Tibial nerve (tissue), 4 donors: ENCODE data around the gene TRMU. TPM values are rescaled to one million over a fixed set of nuclear protein-coding genes. Genes with fewer than 3 reads are reported as not detected.

Experiments used
- DNase-seq, 2 donors: peaks; one replicate each; pipeline ENCODE4 v3.0.0-alpha.2; 2019; ENCODE audit warnings: low spot score in 2 of 2
- H3K27ac ChIP-seq, 4 donors: fragments of 200-600 bp; sonication (generic) in 3 of 4; one replicate each; pipeline ENCODE4 v1.5.1; 2017 to 2019; ENCODE audit warnings: mild to moderate bottlenecking in 1 of 4
- H3K27me3 ChIP-seq, 2 donors: fragments of 200-600 bp; sonication (generic) in 1 of 2; one replicate each; pipeline versions ENCODE4 v1.5.1 to v1.6.0; 2017 to 2019
- H3K36me3 ChIP-seq, 3 donors: fragments of 200-600 bp; sonication (generic); one replicate each; pipeline ENCODE4 v1.5.1; 2018 to 2019
- H3K4me1 ChIP-seq, 4 donors: fragments of 200-600 bp; sonication (generic) in 3 of 4; one replicate each; pipeline ENCODE4 v1.5.1; 2017 to 2019
- H3K4me3 ChIP-seq, 4 donors: fragments of 200-600 bp; sonication (generic) in 3 of 4; one replicate each; pipeline ENCODE4 v1.5.1; 2017 to 2019; ENCODE audit warnings: mild to moderate bottlenecking in 1 of 4, moderate library complexity in 1 of 4
- H3K9me3 ChIP-seq, 4 donors: fragments of 200-600 bp; sonication (generic) in 3 of 4; one replicate each; pipeline ENCODE4 v1.5.1; 2017 to 2019
- EP300 ChIP-seq, 2 donors: sonication (generic); formaldehyde crosslinking; IDR thresholded peaks; one replicate each; pipeline ENCODE4 v1.6.1; 2017; ENCODE audit warnings: antibody characterized with exemption in 2 of 2, mild to moderate bottlenecking in 1 of 2
- POLR2A ChIP-seq, 2 donors: fragments of 450-650 bp; IDR thresholded peaks; one replicate each; pipeline ENCODE4 v1.6.1; 2017; ENCODE audit warnings: antibody characterized with exemption in 2 of 2, mild to moderate bottlenecking in 2 of 2, moderate library complexity in 2 of 2
- WGBS, 2 donors: methylation state at CpG; one replicate each; pipeline ENCODE4 v1.1.5; 2018; 5-methylcytosine and 5-hydroxymethylcytosine counted together
- total RNA-seq, 4 donors: library from RNA; depleted of rRNA; stranded (reverse); fragments of >200 nt; gene quantifications; one replicate each; pipeline ENCODE4 v1.1.0, GENCODE V29; 2016
- TF ChIP-seq, protein P1 (sequence below), 5 experiments: fragments of 200-600 bp in 3 of 5; fragments of 450-650 bp in 2 of 5; sonication (generic) in 3 of 5; IDR thresholded peaks; one replicate each; pipeline ENCODE4 v1.5.1; 2016 to 2019; ENCODE audit warnings: antibody characterized with exemption in 5 of 5, mild to moderate bottlenecking in 3 of 5, moderate library complexity in 2 of 5

The TRMU gene
- total RNA-seq, 4 donors from 2014 or later: 50.0 to 85.3 (median 64.5) TPM

- peaks cover 0 to 4% (median 2%) of the 10 kb centered on the region in 4 donors for H3K4me1 ChIP-seq
- peaks cover 0 to 35% of the 10 kb centered on the region in 2 donors for H3K27me3 ChIP-seq
- TF ChIP-seq POLR2A (IDR thresholded peaks at IDR 0.05): no peak
- TF ChIP-seq, protein P1, sequence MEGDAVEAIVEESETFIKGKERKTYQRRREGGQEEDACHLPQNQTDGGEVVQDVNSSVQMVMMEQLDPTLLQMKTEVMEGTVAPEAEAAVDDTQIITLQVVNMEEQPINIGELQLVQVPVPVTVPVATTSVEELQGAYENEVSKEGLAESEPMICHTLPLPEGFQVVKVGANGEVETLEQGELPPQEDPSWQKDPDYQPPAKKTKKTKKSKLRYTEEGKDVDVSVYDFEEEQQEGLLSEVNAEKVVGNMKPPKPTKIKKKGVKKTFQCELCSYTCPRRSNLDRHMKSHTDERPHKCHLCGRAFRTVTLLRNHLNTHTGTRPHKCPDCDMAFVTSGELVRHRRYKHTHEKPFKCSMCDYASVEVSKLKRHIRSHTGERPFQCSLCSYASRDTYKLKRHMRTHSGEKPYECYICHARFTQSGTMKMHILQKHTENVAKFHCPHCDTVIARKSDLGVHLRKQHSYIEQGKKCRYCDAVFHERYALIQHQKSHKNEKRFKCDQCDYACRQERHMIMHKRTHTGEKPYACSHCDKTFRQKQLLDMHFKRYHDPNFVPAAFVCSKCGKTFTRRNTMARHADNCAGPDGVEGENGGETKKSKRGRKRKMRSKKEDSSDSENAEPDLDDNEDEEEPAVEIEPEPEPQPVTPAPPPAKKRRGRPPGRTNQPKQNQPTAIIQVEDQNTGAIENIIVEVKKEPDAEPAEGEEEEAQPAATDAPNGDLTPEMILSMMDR (IDR thresholded peaks at IDR 0.05): no peak
- TF ChIP-seq EP300 (IDR thresholded peaks at IDR 0.05): no peak
- no peaks in the 10 kb centered on the region for H3K9me3 ChIP-seq
- H3K36me3 ChIP-seq: no peaks in the 10 kb centered on the region
- no peak overlapping the region for H3K4me3 ChIP-seq
- H3K27ac ChIP-seq: no peak overlapping the region
- WGBS, 2 donors: 51 to 73% methylated on average over 14 to 15 of the region's 19 CpGs
- DNase-seq: no peak
These were observed 30.8 kb downstream of the TRMU start for GRCh38 chr22:46366327-46366731.

DNA sequence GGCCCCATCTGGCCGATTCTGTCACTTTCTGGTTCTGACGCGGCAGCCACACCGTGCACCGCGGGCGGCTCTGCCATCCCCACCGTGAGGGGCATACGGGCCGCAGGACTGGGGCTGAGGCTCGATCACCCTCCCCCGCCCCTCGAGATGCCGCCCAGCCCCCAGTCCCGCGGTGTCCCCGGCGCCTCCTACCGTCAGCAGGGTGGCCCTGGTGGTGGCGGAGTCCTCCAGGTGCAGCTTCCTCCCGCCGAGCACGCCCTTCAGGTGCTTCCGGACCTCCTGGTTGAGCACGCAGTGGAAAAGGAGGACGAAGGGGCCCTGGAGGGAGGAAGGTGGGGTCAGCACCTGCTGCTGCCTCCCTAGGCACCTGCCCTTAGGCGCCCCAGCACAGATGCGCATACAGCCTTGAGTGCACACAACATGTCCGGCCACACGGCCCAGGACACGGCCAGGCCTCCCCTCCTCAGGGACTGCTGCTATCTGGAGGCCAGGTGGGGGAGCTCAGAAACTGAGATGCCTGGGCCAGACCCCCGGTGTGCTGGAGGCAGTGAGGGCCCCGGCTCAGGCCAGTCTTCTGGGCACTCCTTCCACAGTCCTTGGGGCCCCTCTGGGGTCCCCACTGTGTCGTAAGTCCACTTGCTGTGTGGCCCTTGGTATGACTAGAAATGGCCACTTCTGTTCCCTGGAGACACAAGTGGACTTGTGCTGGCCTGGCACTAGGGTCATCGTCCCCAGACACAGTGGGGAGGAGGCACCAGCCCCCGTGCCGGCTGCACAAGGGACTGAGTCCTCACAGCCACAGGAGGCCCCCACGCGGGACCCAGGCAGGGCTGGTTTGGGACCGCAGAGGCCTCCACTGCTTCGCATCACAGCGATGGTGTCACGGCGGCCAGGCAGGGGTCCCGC is 31.5 kb downstream of the TRMU start:
- DNase-seq: no peak
- TF ChIP-seq EP300 (IDR thresholded peaks at IDR 0.05) (no peak), POLR2A (IDR thresholded peaks at IDR 0.05) (no peak)
- TF ChIP-seq, protein P1 (IDR thresholded peaks at IDR 0.05): no peak
- Histone ChIP-seq H3K36me3 (no peaks in the 10 kb centered on the region), H3K9me3 (no peaks in the 10 kb centered on the region), H3K27me3 (peaks cover 0 to 35% of the 10 kb centered on the region in 2 donors), H3K27ac (no peak overlapping the region), H3K4me3 (no peak overlapping the region), H3K4me1 (peaks cover 0 to 4% (median 2%) of the 10 kb centered on the region in 4 donors)
- WGBS, 2 donors: 32 to 55% methylated on average over 11 to 30 of the region's 45 CpGs

- Histone ChIP-seq H3K4me3 (no peak overlapping the region), H3K27me3 (peaks cover 0 to 38% of the 10 kb centered on the region in 2 donors), H3K36me3 (no peaks in the 10 kb centered on the region), H3K9me3 (no peaks in the 10 kb centered on the region), H3K27ac (no peak overlapping the region), H3K4me1 (peaks cover 0 to 4% (median 2%) of the 10 kb centered on the region in 4 donors)
- WGBS, 2 donors: 35 to 39% methylated on average over 17 to 19 of the region's 19 CpGs
- TF ChIP-seq, protein P1 (IDR thresholded peaks at IDR 0.05): peak; percentile 76 to 88 (median 85)
- no peak for TF ChIP-seq EP300 (IDR thresholded peaks at IDR 0.05)
- peak; percentile 47 to 61 for DNase-seq
These were observed 32.2 kb downstream of the TRMU start for GRCh38 chr22:46367707-46368191.

DNA sequence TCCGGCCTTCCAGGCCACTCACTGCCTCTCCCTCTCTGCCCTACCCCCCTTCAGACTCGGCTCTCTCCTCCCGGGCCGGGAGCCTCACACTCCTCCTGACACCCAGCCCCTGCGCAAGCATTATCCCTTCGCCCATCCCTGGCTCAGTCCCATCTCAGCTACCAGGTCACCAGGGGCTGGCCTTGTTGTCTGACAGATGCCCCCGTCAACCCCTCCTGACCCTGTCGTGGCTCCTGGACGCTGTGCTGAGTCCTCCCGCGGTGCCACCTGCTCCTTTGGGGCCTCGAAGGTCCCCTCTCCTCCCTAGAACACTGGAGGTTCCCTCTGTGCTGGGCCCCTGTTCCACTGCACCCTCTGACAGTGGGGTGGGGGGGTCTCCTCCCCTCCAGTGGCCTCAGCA is 32.9 kb downstream of the TRMU start:
- Histone ChIP-seq H3K9me3 (no peaks in the 10 kb centered on the region), H3K4me1 (peaks cover 0 to 4% (median 2%) of the 10 kb centered on the region in 4 donors), H3K27ac (no peak overlapping the region), H3K4me3 (no peak overlapping the region), H3K36me3 (no peaks in the 10 kb centered on the region), H3K27me3 (peaks cover 0 to 37% of the 10 kb centered on the region in 2 donors)
- TF ChIP-seq, protein P1 (IDR thresholded peaks at IDR 0.05): no peak
- no peak for TF ChIP-seq POLR2A (IDR thresholded peaks at IDR 0.05)
- no peak for TF ChIP-seq EP300 (IDR thresholded peaks at IDR 0.05)
- WGBS, 2 donors: 73 to 76% methylated on average over 12 of the region's 12 CpGs
- no peak for DNase-seq
